Activated naive CD8-positive, alpha-beta T cell treated with anti-CD3 and anti-CD28 coated beads for 36 hours (primary cell): ENCODE results near the gene PLA1A. TPM values are rescaled to one million over a fixed set of nuclear protein-coding genes. Genes with fewer than 3 reads are reported as not detected.
A peak's percentile ranks its signal among the peaks of the same experiment; 100 is the strongest.
"Not testable (repeated sequence)": the region's sequence is repeated elsewhere in the genome, so short reads cannot be mapped to it uniquely, and the experiment has no call there.

Source experiments
- DNase-seq: peaks from one replicate; pipeline ENCODE4 v3.0.0; 2021
- H3K27ac Mint-ChIP-seq: one replicate; pipeline ENCODE4 v1.8.0; 2022; ENCODE audit warnings: mild to moderate bottlenecking, moderate library complexity, mixed read lengths
- H3K27me3 Mint-ChIP-seq: one replicate; pipeline ENCODE4 v1.8.0; 2022; ENCODE audit warnings: mild to moderate bottlenecking, mixed read lengths
- H3K36me3 Mint-ChIP-seq: one replicate; pipeline ENCODE4 v1.8.0; 2021; ENCODE audit warnings: mild to moderate bottlenecking, mixed read lengths
- H3K4me1 Mint-ChIP-seq: one replicate; pipeline ENCODE4 v1.8.0; 2021; ENCODE audit warnings: mixed read lengths
- H3K4me3 Mint-ChIP-seq: one replicate; pipeline ENCODE4 v1.8.0; 2022; ENCODE audit warnings: mild to moderate bottlenecking, moderate library complexity, mixed read lengths
- H3K9me3 Mint-ChIP-seq: one replicate; pipeline ENCODE4 v1.8.0; 2022; ENCODE audit warnings: mixed read lengths
- total RNA-seq, 2 experiments: library from RNA; stranded (reverse); gene quantifications; one replicate each; pipeline ENCODE4 v1.2.3, GENCODE V29; 2021

Gene PLA1A
- total RNA-seq, 2 experiments from 2014 or later: not detected

GRCh38 chr3:119563334-119563733 lies 34.4 kb upstream of the PLA1A start:
- peaks cover 29% of the 10 kb centered on the region for H3K4me1 Mint-ChIP-seq
- not testable (repeated sequence) for H3K36me3 Mint-ChIP-seq, DNase-seq, H3K9me3 Mint-ChIP-seq, H3K27ac Mint-ChIP-seq, H3K27me3 Mint-ChIP-seq, H3K4me3 Mint-ChIP-seq

DNA sequence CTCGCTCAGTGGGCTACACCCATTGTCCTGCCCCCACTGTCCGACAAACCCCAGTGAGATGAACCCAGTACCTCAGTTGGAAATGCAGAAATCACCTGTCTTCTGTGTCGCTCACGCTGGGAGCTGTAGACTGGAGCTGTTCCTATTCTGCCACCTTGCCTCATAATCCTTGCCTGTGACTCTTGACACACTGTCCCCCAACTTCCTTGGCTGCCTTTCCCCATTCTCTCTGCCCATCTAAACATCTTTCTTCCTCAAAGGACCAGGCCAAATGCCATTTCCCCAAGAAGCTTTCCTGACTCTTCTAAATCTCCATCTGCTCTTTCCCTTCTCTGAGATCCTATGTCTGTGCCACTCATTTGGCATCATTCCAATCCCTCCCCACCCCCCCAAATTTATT lies 28.5 kb upstream of the PLA1A start:
- peaks cover 8% of the 10 kb centered on the region for H3K4me1 Mint-ChIP-seq
- DNase-seq: no peak
- no peaks in the 10 kb centered on the region for H3K36me3 Mint-ChIP-seq
- no peak overlapping the region for H3K4me3 Mint-ChIP-seq
- H3K27me3 Mint-ChIP-seq: peaks cover 30% of the 10 kb centered on the region
- H3K9me3 Mint-ChIP-seq: peaks cover 2% of the 10 kb centered on the region
- no peak overlapping the region for H3K27ac Mint-ChIP-seq

GRCh38 chr3:119570229-119570628 lies 27.5 kb upstream of the PLA1A start:
- peaks cover 8% of the 10 kb centered on the region for H3K4me1 Mint-ChIP-seq
- H3K9me3 Mint-ChIP-seq: no peaks in the 10 kb centered on the region
- no peak for DNase-seq
- H3K27me3 Mint-ChIP-seq: peaks cover 34% of the 10 kb centered on the region
- no peak overlapping the region for H3K4me3 Mint-ChIP-seq
- no peaks in the 10 kb centered on the region for H3K36me3 Mint-ChIP-seq
- no peak overlapping the region for H3K27ac Mint-ChIP-seq

- Mint-ChIP-seq H3K4me3 (no peak overlapping the region), H3K36me3 (no peaks in the 10 kb centered on the region), H3K4me1 (peaks cover 7% of the 10 kb centered on the region), H3K9me3 (no peaks in the 10 kb centered on the region), H3K27ac (no peak overlapping the region), H3K27me3 (peaks cover 34% of the 10 kb centered on the region)
- no peak for DNase-seq
Observed at GRCh38 chr3:119571230-119571629, 26.5 kb upstream of the PLA1A start.

GRCh38 chr3:119571688-119572087 lies 26.0 kb upstream of the PLA1A start:
- no peaks in the 10 kb centered on the region for H3K9me3 Mint-ChIP-seq
- no peaks in the 10 kb centered on the region for H3K36me3 Mint-ChIP-seq
- H3K27me3 Mint-ChIP-seq: peaks cover 34% of the 10 kb centered on the region
- peaks cover 4% of the 10 kb centered on the region for H3K4me1 Mint-ChIP-seq
- H3K27ac Mint-ChIP-seq: no peak overlapping the region
- H3K4me3 Mint-ChIP-seq: no peak overlapping the region
- no peak for DNase-seq

- H3K36me3 Mint-ChIP-seq: no peaks in the 10 kb centered on the region
- H3K4me3 Mint-ChIP-seq: no peak overlapping the region
- H3K27me3 Mint-ChIP-seq: peaks cover 24% of the 10 kb centered on the region
- no peak for DNase-seq
- H3K27ac Mint-ChIP-seq: no peak overlapping the region
- H3K4me1 Mint-ChIP-seq: peaks cover 10% of the 10 kb centered on the region
- no peaks in the 10 kb centered on the region for H3K9me3 Mint-ChIP-seq
Observed at GRCh38 chr3:119575507-119575906, 22.2 kb upstream of the PLA1A start.

DNA sequence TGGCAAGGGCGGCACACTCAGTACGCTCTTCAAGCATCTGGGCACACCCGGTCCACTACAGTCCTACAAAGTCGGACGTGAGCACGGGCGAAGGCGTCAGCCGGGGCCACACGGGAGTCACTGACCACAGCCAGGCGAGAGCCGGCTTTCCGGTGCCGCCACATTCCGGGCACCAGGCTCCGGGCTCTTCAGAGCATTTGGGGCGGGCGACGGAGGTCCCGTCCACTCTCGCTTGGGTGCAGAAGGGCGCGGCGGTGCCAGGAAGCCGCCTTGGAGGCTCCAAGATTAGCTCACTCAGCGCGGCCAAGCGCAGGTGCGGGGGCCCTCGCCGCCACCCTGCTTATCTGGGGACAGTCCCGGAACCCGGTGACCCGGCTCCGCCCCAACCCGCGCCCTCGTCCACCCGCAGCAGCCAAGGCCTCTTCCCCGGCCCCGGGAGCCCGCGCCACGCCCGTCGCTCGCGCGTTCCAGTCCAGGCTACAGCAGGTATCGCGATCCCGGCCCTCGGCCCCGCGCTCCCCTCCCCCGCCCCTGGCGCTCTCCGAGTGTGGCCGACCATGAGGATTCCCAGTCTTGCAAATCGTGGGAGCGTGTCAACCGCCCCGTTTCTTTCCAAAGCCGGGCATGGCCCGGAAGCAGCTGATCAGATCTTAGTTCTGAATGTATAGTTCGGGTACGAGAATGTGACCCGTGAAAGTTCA lies 18.2 kb upstream of the PLA1A start, which contains the start of gene ADPRH:
TSS of gene ADPRH (plus strand) at position 127 of the 701 bp plus-strand sequence. CDS start 2,678 bp downstream, outside the sequence.
- Mint-ChIP-seq H3K4me1 (peaks cover 16% of the 10 kb centered on the region), H3K36me3 (peaks cover 1% of the 10 kb centered on the region), H3K4me3 (peak within 1 kb of the TSS; percentile 93), H3K27ac (peak within 1 kb of the TSS; percentile 90), H3K27me3 (peaks cover 9% of the 10 kb centered on the region), H3K9me3 (no peaks in the 10 kb centered on the region)
- DNase-seq: peak; percentile 69

DNA sequence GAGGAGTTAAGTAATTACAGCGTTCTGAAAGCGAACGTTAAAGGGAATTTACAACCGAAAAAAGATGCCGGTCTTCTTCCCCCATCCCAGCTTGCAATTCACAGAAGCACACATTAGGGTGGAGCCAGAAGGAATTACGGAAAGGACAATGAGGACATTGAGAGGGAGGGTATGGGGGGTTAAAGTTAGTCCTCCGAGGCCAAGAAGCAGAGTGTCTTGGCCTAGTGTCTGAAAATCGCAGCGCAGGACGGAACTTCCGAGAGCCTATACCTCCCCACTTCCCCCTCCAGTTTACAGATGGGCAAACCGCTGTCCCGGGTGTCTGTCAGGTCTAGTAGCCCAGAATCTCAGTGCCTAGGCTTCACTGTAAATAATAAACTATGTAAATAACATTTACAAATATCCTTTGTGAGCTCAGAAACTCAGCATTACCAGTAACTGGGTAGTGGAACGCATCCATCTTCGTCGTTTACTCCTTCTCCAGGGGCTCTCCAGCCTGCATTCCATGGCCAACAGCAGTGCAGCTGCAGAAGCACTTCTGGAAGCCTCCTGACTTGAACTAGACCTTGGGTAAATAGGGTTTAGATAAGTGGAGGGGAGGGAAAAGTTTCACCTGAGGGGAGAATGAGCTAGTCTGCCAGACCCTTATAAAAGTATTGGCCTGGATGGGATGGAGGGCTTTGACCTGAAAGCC lies 17.5 kb upstream of the PLA1A start:
- no peak for DNase-seq
- H3K9me3 Mint-ChIP-seq: no peaks in the 10 kb centered on the region
- H3K4me1 Mint-ChIP-seq: peaks cover 16% of the 10 kb centered on the region
- H3K27ac Mint-ChIP-seq: peak overlapping the region; percentile 90
- peaks cover 1% of the 10 kb centered on the region for H3K36me3 Mint-ChIP-seq
- H3K27me3 Mint-ChIP-seq: peaks cover 7% of the 10 kb centered on the region
- peak overlapping the region; percentile 93 for H3K4me3 Mint-ChIP-seq

DNA sequence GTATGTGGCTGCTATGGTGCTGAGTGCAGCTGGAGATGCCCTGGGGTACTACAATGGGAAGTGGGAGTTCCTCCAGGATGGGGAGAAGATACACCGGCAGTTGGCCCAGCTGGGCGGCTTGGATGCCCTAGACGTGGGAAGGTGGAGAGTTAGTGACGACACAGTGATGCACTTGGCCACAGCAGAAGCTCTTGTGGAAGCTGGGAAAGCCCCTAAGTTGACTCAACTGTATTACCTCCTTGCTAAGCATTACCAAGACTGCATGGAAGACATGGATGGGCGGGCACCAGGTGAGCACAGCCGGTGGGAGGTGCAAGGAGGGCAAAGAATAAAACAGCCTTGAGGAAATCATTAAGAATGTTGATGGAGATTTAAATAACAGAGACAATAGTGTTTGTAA lies 15.5 kb upstream of the PLA1A start:
- peaks cover 7% of the 10 kb centered on the region for H3K27me3 Mint-ChIP-seq
- H3K4me1 Mint-ChIP-seq: peaks cover 21% of the 10 kb centered on the region
- H3K36me3 Mint-ChIP-seq: peaks cover 1% of the 10 kb centered on the region
- H3K27ac Mint-ChIP-seq: no peak overlapping the region
- H3K9me3 Mint-ChIP-seq: no peaks in the 10 kb centered on the region
- no peak overlapping the region for H3K4me3 Mint-ChIP-seq
- no peak for DNase-seq

DNA sequence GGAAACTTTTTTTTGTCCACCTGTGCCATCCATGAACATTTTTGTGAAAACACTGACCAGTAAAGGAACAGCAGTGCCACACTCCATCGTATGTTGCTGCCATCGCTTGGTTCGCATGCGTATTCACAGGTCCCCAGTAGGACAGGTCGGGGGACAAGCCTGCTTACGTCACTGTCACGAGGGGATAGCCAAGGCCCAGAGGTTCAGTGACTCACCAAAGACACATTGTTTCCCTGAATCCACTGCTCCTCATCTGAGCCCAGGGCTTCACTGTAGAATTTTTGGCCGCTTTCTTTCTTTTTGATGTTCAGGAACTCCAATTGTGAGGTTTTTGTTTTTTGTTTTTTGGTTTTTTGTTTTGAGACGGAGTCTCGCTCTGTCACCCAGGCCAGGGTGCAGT lies 12.5 kb upstream of the PLA1A start:
- Mint-ChIP-seq H3K4me3 (no peak overlapping the region), H3K27ac (no peak overlapping the region), H3K36me3 (peaks cover 12% of the 10 kb centered on the region), H3K27me3 (peaks cover 7% of the 10 kb centered on the region), H3K9me3 (peaks cover 6% of the 10 kb centered on the region), H3K4me1 (peaks cover 31% of the 10 kb centered on the region)
- DNase-seq: no peak

- Mint-ChIP-seq H3K36me3 (peaks cover 12% of the 10 kb centered on the region), H3K27me3 (peaks cover 4% of the 10 kb centered on the region), H3K27ac (no peak overlapping the region), H3K4me1 (peaks cover 30% of the 10 kb centered on the region), H3K9me3 (peaks cover 10% of the 10 kb centered on the region), H3K4me3 (no peak overlapping the region)
- DNase-seq: no peak
Observed at GRCh38 chr3:119585856-119586570, 11.7 kb upstream of the PLA1A start.

GRCh38 chr3:119586733-119587172 lies 10.9 kb upstream of the PLA1A start:
- Mint-ChIP-seq H3K27me3 (peaks cover 4% of the 10 kb centered on the region), H3K4me3 (no peak overlapping the region)

GRCh38 chr3:119588112-119588511 lies 9.6 kb upstream of the PLA1A start:
- no peak overlapping the region for H3K4me3 Mint-ChIP-seq
- DNase-seq: peak; percentile 41
- H3K9me3 Mint-ChIP-seq: peaks cover 10% of the 10 kb centered on the region
- H3K4me1 Mint-ChIP-seq: peaks cover 24% of the 10 kb centered on the region
- peaks cover 8% of the 10 kb centered on the region for H3K27me3 Mint-ChIP-seq
- H3K27ac Mint-ChIP-seq: peak overlapping the region; percentile 62
- H3K36me3 Mint-ChIP-seq: peaks cover 10% of the 10 kb centered on the region

More at GRCh38 chr3:119586733-119587172, 10.9 kb upstream of the PLA1A start:
- H3K4me1 Mint-ChIP-seq: peaks cover 30% of the 10 kb centered on the region
- H3K36me3 Mint-ChIP-seq: peaks cover 12% of the 10 kb centered on the region
- DNase-seq: no peak
- peaks cover 10% of the 10 kb centered on the region for H3K9me3 Mint-ChIP-seq
- peak overlapping the region; percentile 57 for H3K27ac Mint-ChIP-seq

DNA sequence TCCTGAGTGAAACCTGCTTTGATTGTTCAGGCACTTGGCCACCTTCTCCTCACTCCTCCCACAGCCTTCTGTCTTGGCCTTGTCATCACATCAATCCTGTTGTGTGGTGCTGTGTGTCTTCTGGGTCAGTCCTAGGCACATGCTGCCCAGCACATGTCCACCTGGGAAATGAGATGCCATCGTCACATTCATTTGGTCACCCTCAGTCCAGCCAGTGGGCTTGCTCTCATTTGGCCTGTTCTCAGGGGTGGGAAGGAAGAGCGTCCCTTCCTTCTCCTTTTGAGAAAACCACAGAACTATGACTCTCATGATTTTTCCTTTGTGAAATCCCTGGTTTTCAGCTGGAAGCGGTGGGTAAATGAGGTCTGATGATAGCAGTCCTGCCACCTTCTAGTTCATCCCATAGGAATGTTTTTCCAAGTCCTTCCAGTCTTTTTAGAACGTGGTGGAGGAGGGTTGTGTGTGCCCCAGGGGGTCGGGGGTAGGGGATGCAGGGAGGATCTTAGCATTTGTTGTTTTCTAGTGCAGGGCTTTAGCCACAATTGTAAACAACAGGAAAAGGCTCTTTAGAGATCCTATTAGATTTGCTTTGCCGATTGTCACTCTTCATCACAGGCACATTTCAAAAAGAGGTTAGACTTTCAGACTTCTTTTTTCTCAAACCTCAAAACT lies 8.4 kb upstream of the PLA1A start:
- Mint-ChIP-seq H3K27ac (no peak overlapping the region), H3K9me3 (peaks cover 10% of the 10 kb centered on the region)

DNA sequence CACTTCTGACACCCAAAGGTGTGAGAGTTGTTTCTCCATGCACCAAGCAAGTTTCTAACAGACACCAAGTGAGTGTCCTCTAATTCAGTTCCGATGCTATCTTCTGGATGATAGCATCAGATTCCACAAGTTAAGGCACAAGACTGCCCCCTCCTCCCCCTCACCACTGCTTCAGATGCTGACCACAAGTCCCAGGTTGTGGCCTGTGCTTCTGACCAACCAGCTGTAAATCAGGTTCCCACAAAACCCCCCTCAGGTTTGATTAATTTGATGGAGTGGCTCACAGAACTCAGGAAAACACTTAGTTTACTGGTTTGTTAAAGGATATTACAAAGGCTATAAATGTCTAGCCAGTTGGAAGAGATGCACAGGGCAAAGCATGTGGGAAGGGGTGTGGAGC lies 7.0 kb upstream of the PLA1A start:
- H3K4me1 Mint-ChIP-seq: peaks cover 24% of the 10 kb centered on the region
- H3K4me3 Mint-ChIP-seq: no peak overlapping the region
- H3K27ac Mint-ChIP-seq: no peak overlapping the region
- H3K36me3 Mint-ChIP-seq: peaks cover 10% of the 10 kb centered on the region
- DNase-seq: no peak
- peaks cover 15% of the 10 kb centered on the region for H3K27me3 Mint-ChIP-seq
- H3K9me3 Mint-ChIP-seq: peaks cover 10% of the 10 kb centered on the region

More for the DNA sequence above, 8.4 kb upstream of the PLA1A start:
- no peak overlapping the region for H3K4me3 Mint-ChIP-seq
- H3K27me3 Mint-ChIP-seq: peaks cover 14% of the 10 kb centered on the region
- no peak for DNase-seq
- peaks cover 24% of the 10 kb centered on the region for H3K4me1 Mint-ChIP-seq
- peaks cover 10% of the 10 kb centered on the region for H3K36me3 Mint-ChIP-seq
